OCI-LY3 (cell line): ENCODE data around the gene ZSCAN16.

Experiments used
- H2AFZ ChIP-seq: fragments of 200-600, 300-600 bp; shearing (Covaris generic); 2 replicates; pipeline ENCODE4 v1.6.0; 2014; ENCODE audit warnings: antibody characterized with exemption, low read depth, low read length
- H3K27ac ChIP-seq: fragments of 200-600, 300-600 bp; sonication (generic); 2 replicates; pipeline ENCODE4 v1.5.1; 2014; ENCODE audit warnings: mild to moderate bottlenecking, low read length, moderate library complexity, mixed read lengths
- H3K27me3 ChIP-seq: fragments of 200-600, 300-600 bp; sonication (generic); 2 replicates; pipeline ENCODE4 v1.6.1; 2014; ENCODE audit warnings: low read depth, low read length, mixed read lengths
- H3K36me3 ChIP-seq: fragments of 200-600, 300-600 bp; sonication (generic); replicated peaks from 2 replicates; pipeline ENCODE3; 2014; ENCODE audit warnings: low read depth, low read length, mixed read lengths
- H3K4me1 ChIP-seq: fragments of 300-600, 200-600 bp; sonication (generic); 2 replicates; pipeline ENCODE4 v1.6.1; 2014; ENCODE audit warnings: low read length, mixed read lengths
- H3K4me2 ChIP-seq: fragments of 200-600, 300-600 bp; sonication (generic); 2 replicates; pipeline ENCODE4 v1.6.1; 2014; ENCODE audit warnings: low read length, mixed read lengths
- H3K4me3 ChIP-seq: fragments of 300-600, 200-600 bp; sonication (generic); 2 replicates; pipeline ENCODE4 v1.5.1; 2014; ENCODE audit warnings: antibody characterized with exemption, mild to moderate bottlenecking, low read length, moderate library complexity
- H3K79me2 ChIP-seq: fragments of 300-600, 200-600 bp; shearing (Covaris generic); 2 replicates; pipeline ENCODE4 v1.6.1; 2014; ENCODE audit warnings: mild to moderate bottlenecking, low read length, mixed read lengths
- H3K9ac ChIP-seq: fragments of 300-600, 200-600 bp; shearing (Covaris generic); 2 replicates; pipeline ENCODE4 v1.6.0; 2014; ENCODE audit warnings: mild to moderate bottlenecking, low read length, moderate library complexity
- H3K9me3 ChIP-seq: fragments of 200-600, 300-600 bp; shearing (Covaris generic); 2 replicates; pipeline ENCODE4 v1.6.1; 2014; ENCODE audit warnings: low read length, mixed read lengths; ENCODE audit not compliant: insufficient read depth
- H4K20me1 ChIP-seq: fragments of 200-600, 300-600 bp; sonication (generic); 2 replicates; pipeline ENCODE4 v1.6.1; 2016; ENCODE audit warnings: low read length, mixed read lengths; ENCODE audit not compliant: insufficient read depth
- CTCF ChIP-seq: fragments of 200-600, 300-600 bp; sonication (generic); IDR thresholded peaks from 2 replicates; pipeline ENCODE4 v1.5.1; 2014; ENCODE audit warnings: antibody characterized with exemption, low read length, low read depth
- EZH2phosphoT487 ChIP-seq: fragments of 200-600 bp; shearing (Covaris generic); IDR thresholded peaks from 2 replicates; pipeline ENCODE4 v1.6.1; 2018; ENCODE audit warnings: antibody characterized with exemption, mixed run types, low read depth

ZSCAN16 gene

GRCh38 chr6:28152531-28152930 is 28.1 kb downstream of the ZSCAN16 start:
- Histone ChIP-seq H3K4me3 (no peak overlapping the region), H3K9me3 (no peaks in the 10 kb centered on the region), H3K36me3 (peaks cover 69% of the 10 kb centered on the region), H3K79me2 (no peaks in the 10 kb centered on the region), H3K4me1 (no peaks in the 10 kb centered on the region), H4K20me1 (no peaks in the 10 kb centered on the region), H3K27me3 (no peaks in the 10 kb centered on the region), H3K4me2 (no peak overlapping the region), H3K9ac (no peak overlapping the region), H3K27ac (no peak overlapping the region), H2AFZ (no peak overlapping the region)
- TF ChIP-seq CTCF (no peak), EZH2phosphoT487 (no peak)

- H3K79me2 ChIP-seq = no peaks in the 10 kb centered on the region
- no peaks in the 10 kb centered on the region for H4K20me1 ChIP-seq
- H3K4me1 ChIP-seq = no peaks in the 10 kb centered on the region
- no peaks in the 10 kb centered on the region for H3K27me3 ChIP-seq
- TF ChIP-seq CTCF = no peak
- TF ChIP-seq EZH2phosphoT487 = no peak
- no peak overlapping the region for H3K4me3 ChIP-seq
- H3K9ac ChIP-seq = no peak overlapping the region
- H3K4me2 ChIP-seq = no peak overlapping the region
- no peak overlapping the region for H2AFZ ChIP-seq
- H3K9me3 ChIP-seq = no peaks in the 10 kb centered on the region
- H3K36me3 ChIP-seq = peaks cover 67% of the 10 kb centered on the region
- H3K27ac ChIP-seq = no peak overlapping the region
These were observed 29.1 kb downstream of the ZSCAN16 start for GRCh38 chr6:28153546-28153945.

- H4K20me1 ChIP-seq = no peaks in the 10 kb centered on the region
- no peak overlapping the region for H2AFZ ChIP-seq
- TF ChIP-seq EZH2phosphoT487 (no peak), CTCF (no peak)
- H3K36me3 ChIP-seq = peaks cover 62% of the 10 kb centered on the region
- H3K4me2 ChIP-seq = no peak overlapping the region
- no peak overlapping the region for H3K27ac ChIP-seq
- H3K9me3 ChIP-seq = no peaks in the 10 kb centered on the region
- H3K79me2 ChIP-seq = no peaks in the 10 kb centered on the region
- no peak overlapping the region for H3K4me3 ChIP-seq
- H3K9ac ChIP-seq = no peak overlapping the region
- H3K27me3 ChIP-seq = no peaks in the 10 kb centered on the region
- no peaks in the 10 kb centered on the region for H3K4me1 ChIP-seq
These were observed 29.9 kb downstream of the ZSCAN16 start for GRCh38 chr6:28154357-28154756.

GRCh38 chr6:28158318-28158717 is 33.9 kb downstream of the ZSCAN16 start:
- Histone ChIP-seq H4K20me1 (no peaks in the 10 kb centered on the region), H3K4me3 (no peak overlapping the region), H3K79me2 (no peaks in the 10 kb centered on the region), H3K9me3 (no peaks in the 10 kb centered on the region), H3K4me1 (no peaks in the 10 kb centered on the region), H3K9ac (no peak overlapping the region), H3K4me2 (no peak overlapping the region), H3K27me3 (no peaks in the 10 kb centered on the region), H2AFZ (no peak overlapping the region), H3K27ac (no peak overlapping the region), H3K36me3 (peaks cover 36% of the 10 kb centered on the region)
- TF ChIP-seq CTCF = no peak
- TF ChIP-seq EZH2phosphoT487 = no peak
